Testis (tissue), 2 donors: ENCODE measurements around the gene CSHL1.

Experiments used
- CTCF ChIP-seq, 3 experiments: fragments of 450-650 bp in 2 of 3; fragments of 200-600 bp in 1 of 3; sonication (generic) in 1 of 3; IDR thresholded peaks; one replicate each; pipeline ENCODE4 v1.5.1; 2016 to 2019; ENCODE audit warnings: antibody characterized with exemption in 3 of 3, mild to moderate bottlenecking in 2 of 3, moderate library complexity in 1 of 3
- POLR2A ChIP-seq: fragments of 450-650 bp; IDR thresholded peaks from one replicate; pipeline ENCODE4 v1.6.1; 2017; ENCODE audit warnings: antibody characterized with exemption, mild to moderate bottlenecking, moderate library complexity

- TF ChIP-seq CTCF (IDR thresholded peaks at IDR 0.05), result no peak
- TF ChIP-seq POLR2A, result no peak
Measured at GRCh38 chr17:63950940-63951907, 40.2 kb upstream of the CSHL1 start.
